CD1c-positive myeloid dendritic cell (primary cell): ENCODE measurements around the gene PCDHGB5.

Source experiments
- DNase-seq: peaks from one replicate; pipeline ENCODE4 v3.0.0-alpha.2; 2016; ENCODE audit errors: extremely low spot score

Gene PCDHGB5

GRCh38 chr5:141440341-141440740, 42.6 kb downstream of the PCDHGB5 start:
- no peak for DNase-seq

DNA sequence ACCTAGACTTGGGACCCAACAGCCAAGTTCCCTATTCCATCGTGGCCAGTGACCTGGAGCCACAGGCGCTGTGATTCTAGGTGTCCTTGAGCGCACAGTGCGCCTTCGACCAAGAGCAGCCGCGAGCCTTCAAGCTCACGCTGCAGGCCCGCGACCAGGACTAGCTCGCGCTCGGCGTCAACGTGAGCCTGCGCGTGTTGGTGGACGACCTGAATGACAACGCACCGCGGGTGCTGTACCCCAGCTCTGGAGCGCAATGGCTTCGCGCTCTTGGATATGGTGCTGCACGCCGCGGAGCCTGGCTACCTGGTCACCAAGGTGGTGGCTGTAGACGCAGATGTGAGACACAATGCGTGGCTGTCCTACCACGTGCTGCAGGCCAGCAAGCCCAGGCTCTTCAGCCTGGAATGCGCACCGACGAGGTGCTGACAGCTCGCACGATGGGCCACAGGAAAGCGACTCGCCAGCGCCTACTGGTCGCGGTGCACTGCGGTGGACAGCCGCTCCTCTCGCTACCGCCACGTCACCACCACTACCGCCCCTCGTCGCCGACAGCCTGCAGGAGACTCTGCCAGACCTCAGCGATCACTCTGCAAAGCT, 43.9 kb downstream of the PCDHGB5 start:
- DNase-seq = no peak
